Measurements from ENCODE around the gene TMEM35A. TPM values are rescaled to one million over a fixed set of nuclear protein-coding genes. Genes with fewer than 3 reads are reported as not detected.
A peak's percentile ranks its signal among the peaks of the same experiment; 100 is the strongest.

TMEM35A gene
- total RNA-seq, 1 donor from 2014 or later = 0.89 TPM

DNA sequence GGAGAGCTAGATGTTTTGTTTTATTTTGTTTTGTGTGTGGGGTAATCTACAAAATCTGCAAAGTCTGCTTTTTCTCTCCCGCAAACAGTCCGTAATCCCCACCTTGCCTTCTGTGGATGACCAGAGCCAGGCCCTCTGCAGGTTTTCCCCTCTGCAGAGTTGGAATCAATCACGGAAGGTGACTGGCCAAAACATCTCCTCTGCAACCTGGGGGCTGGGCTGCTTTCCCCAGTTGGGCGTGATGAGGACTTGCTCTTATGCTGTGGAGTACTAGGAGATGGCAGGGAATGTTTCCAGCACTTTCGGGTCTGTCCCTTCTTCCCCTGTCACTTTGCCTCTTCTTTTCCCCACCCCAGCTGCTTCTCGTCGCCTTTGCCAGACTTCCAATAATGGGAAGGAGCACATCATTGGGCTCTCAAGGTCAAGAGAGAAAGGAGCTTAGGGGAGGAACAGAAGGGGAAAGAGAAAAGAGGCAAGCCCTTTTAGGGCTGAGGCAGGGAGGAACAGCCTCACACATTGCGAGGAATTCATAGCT lies 1.1 kb downstream of the TMEM35A start:
- no peaks in the 10 kb centered on the region for H3K4me1 Mint-ChIP-seq (ENCODE audit: low read depth, unreplicated experiment)
- Histone ChIP-seq H3K27me3 (ENCODE audit: insufficient read depth, low read length) (no peaks in the 10 kb centered on the region), H3K4me1 (ENCODE audit: insufficient read depth, low read length) (peaks cover 3% of the 10 kb centered on the region), H3K36me3 (ENCODE audit: insufficient read depth, low read length) (no peaks in the 10 kb centered on the region), H3K4me3 (ENCODE audit: insufficient read depth, low read depth, low read length) (peak overlapping the region; percentile 69), H3K9ac (ENCODE audit: low read length) (peak overlapping the region; percentile 60), H3K4me2 (ENCODE audit: low read length) (peak overlapping the region; percentile 91), H3K9me3 (ENCODE audit: insufficient read depth, low read depth, low read length) (no peaks in the 10 kb centered on the region), H3K79me2 (ENCODE audit: insufficient read depth, low read length) (no peaks in the 10 kb centered on the region), H2AFZ (ENCODE audit: low read depth, low read length) (no peak overlapping the region), H4K20me1 (ENCODE audit: insufficient read depth, low read length) (no peaks in the 10 kb centered on the region), H3K27ac (ENCODE audit: low read depth, low read length) (no peak overlapping the region)
- peak overlapping the region; percentile 60 for H3K4me3 Mint-ChIP-seq (ENCODE audit: unreplicated experiment)
- H3K27me3 Mint-ChIP-seq (ENCODE audit: low read depth, unreplicated experiment) = peaks cover 3% of the 10 kb centered on the region
- DNase-seq (ENCODE audit: low read depth) = no peak
- no peak for FAIRE-seq
- TF ChIP-seq, protein P1, sequence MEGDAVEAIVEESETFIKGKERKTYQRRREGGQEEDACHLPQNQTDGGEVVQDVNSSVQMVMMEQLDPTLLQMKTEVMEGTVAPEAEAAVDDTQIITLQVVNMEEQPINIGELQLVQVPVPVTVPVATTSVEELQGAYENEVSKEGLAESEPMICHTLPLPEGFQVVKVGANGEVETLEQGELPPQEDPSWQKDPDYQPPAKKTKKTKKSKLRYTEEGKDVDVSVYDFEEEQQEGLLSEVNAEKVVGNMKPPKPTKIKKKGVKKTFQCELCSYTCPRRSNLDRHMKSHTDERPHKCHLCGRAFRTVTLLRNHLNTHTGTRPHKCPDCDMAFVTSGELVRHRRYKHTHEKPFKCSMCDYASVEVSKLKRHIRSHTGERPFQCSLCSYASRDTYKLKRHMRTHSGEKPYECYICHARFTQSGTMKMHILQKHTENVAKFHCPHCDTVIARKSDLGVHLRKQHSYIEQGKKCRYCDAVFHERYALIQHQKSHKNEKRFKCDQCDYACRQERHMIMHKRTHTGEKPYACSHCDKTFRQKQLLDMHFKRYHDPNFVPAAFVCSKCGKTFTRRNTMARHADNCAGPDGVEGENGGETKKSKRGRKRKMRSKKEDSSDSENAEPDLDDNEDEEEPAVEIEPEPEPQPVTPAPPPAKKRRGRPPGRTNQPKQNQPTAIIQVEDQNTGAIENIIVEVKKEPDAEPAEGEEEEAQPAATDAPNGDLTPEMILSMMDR (IDR thresholded peaks at IDR 0.05; ENCODE audit: insufficient read depth, low read depth, low read length) = no peak
- no peak for TF ChIP-seq EZH2 (IDR thresholded peaks at IDR 0.05; ENCODE audit: insufficient read depth, low read length)
- no peak overlapping the region for H3K27ac Mint-ChIP-seq (ENCODE audit: unreplicated experiment)
- H3K9me3 Mint-ChIP-seq (ENCODE audit: unreplicated experiment) = no peaks in the 10 kb centered on the region
- no peaks in the 10 kb centered on the region for H3K36me3 Mint-ChIP-seq (ENCODE audit: low read depth, unreplicated experiment)

DNA sequence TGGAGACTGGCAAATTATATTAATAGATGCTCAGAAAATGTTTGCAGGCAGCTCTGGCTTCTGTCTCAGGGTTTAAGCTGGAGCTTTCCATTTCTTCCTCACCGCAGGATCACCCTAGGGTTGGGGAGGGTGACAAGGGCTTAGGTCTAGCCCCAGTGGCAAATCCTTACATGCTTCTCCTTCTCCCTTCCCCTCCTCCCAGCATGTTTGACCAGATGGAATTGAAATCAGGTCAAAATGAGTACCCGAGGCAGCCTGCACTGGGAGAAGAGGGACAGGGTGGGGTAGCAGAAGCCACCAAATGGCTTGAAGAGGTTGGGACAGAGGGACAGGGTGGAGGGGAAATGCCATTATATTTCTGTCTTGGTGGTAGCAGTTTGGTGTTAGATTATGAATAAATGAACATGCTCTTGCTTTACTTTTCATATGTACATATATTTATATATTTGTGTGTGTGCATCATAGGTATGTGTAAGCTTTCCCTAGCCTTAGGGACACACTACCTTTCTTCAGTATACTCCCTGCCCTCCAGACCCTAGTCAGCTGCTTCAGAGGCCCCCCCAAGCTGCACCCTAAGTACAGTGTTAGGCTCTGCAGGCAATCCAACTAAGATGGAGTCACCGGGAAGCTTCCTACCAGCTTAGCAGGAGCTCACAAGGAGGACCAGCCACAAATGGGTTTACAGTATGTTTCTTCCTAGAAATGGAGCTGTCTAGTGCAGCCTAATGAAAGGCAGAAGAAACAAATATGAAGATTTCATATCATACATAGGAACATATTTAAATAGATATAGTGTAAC lies 1.8 kb downstream of the TMEM35A start:
- DNase-seq (ENCODE audit: low read depth) (no peak), FAIRE-seq (peak; percentile 41)
- no peaks in the 10 kb centered on the region for H3K9me3 ChIP-seq (ENCODE audit: insufficient read depth, low read depth, low read length)
- H3K27ac ChIP-seq (ENCODE audit: low read depth, low read length) = no peak overlapping the region
- H3K9me3 Mint-ChIP-seq (ENCODE audit: unreplicated experiment) = no peaks in the 10 kb centered on the region
- no peak overlapping the region for H3K27ac Mint-ChIP-seq (ENCODE audit: unreplicated experiment)
- H3K79me2 ChIP-seq (ENCODE audit: insufficient read depth, low read length) = no peaks in the 10 kb centered on the region
- H3K4me1 ChIP-seq (ENCODE audit: insufficient read depth, low read length) = peaks cover 3% of the 10 kb centered on the region
- no peaks in the 10 kb centered on the region for H3K36me3 ChIP-seq (ENCODE audit: insufficient read depth, low read length)
- H3K27me3 ChIP-seq (ENCODE audit: insufficient read depth, low read length) = no peaks in the 10 kb centered on the region
- TF ChIP-seq, protein P1 (IDR thresholded peaks at IDR 0.05; ENCODE audit: insufficient read depth, low read depth, low read length) = no peak
- no peak for TF ChIP-seq EZH2 (IDR thresholded peaks at IDR 0.05; ENCODE audit: insufficient read depth, low read length)
- peaks cover 3% of the 10 kb centered on the region for H3K27me3 Mint-ChIP-seq (ENCODE audit: low read depth, unreplicated experiment)
- peak overlapping the region; percentile 91 for H3K4me2 ChIP-seq (ENCODE audit: low read length)
- no peaks in the 10 kb centered on the region for H4K20me1 ChIP-seq (ENCODE audit: insufficient read depth, low read length)
- no peak overlapping the region for H2AFZ ChIP-seq (ENCODE audit: low read depth, low read length)
- H3K4me1 Mint-ChIP-seq (ENCODE audit: low read depth, unreplicated experiment) = no peaks in the 10 kb centered on the region
- no peaks in the 10 kb centered on the region for H3K36me3 Mint-ChIP-seq (ENCODE audit: low read depth, unreplicated experiment)
- no peak overlapping the region for H3K4me3 Mint-ChIP-seq (ENCODE audit: unreplicated experiment)
- H3K9ac ChIP-seq (ENCODE audit: low read length) = no peak overlapping the region
- peak overlapping the region; percentile 69 for H3K4me3 ChIP-seq (ENCODE audit: insufficient read depth, low read depth, low read length)

DNA sequence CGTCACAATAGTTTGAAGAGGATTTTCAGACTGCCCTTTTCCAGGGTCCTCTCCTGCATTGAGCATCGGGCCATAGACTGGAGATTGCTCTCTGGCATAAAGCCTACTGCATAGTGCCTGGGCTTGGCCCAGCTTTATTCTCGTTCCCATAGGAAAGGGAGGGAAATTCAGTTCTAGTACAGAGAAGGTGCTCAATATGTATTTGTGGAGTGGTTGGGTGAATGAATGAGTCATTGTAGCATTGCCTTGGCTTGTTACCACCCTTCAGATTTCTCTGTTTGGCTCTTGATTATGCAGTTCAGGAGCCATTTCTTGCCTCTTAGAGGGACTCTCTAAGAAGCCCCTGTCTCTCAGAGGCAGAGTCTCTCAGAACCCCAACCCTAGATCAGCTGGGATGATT lies 2.6 kb downstream of the TMEM35A start:
- H3K4me3 Mint-ChIP-seq (ENCODE audit: unreplicated experiment) = no peak overlapping the region
- DNase-seq (ENCODE audit: low read depth) (no peak), FAIRE-seq (no peak)
- Histone ChIP-seq H3K4me3 (ENCODE audit: insufficient read depth, low read depth, low read length) (no peak overlapping the region), H2AFZ (ENCODE audit: low read depth, low read length) (no peak overlapping the region), H3K9ac (ENCODE audit: low read length) (no peak overlapping the region), H3K4me1 (ENCODE audit: insufficient read depth, low read length) (peaks cover 3% of the 10 kb centered on the region), H3K27ac (ENCODE audit: low read depth, low read length) (no peak overlapping the region), H3K4me2 (ENCODE audit: low read length) (no peak overlapping the region), H4K20me1 (ENCODE audit: insufficient read depth, low read length) (no peaks in the 10 kb centered on the region), H3K79me2 (ENCODE audit: insufficient read depth, low read length) (no peaks in the 10 kb centered on the region), H3K36me3 (ENCODE audit: insufficient read depth, low read length) (no peaks in the 10 kb centered on the region), H3K27me3 (ENCODE audit: insufficient read depth, low read length) (no peaks in the 10 kb centered on the region), H3K9me3 (ENCODE audit: insufficient read depth, low read depth, low read length) (no peaks in the 10 kb centered on the region)
- TF ChIP-seq EZH2 (IDR thresholded peaks at IDR 0.05; ENCODE audit: insufficient read depth, low read length) = no peak
- TF ChIP-seq, protein P1 (IDR thresholded peaks at IDR 0.05; ENCODE audit: insufficient read depth, low read depth, low read length) = no peak
- peaks cover 3% of the 10 kb centered on the region for H3K27me3 Mint-ChIP-seq (ENCODE audit: low read depth, unreplicated experiment)
- H3K9me3 Mint-ChIP-seq (ENCODE audit: unreplicated experiment) = no peaks in the 10 kb centered on the region
- H3K36me3 Mint-ChIP-seq (ENCODE audit: low read depth, unreplicated experiment) = no peaks in the 10 kb centered on the region
- H3K4me1 Mint-ChIP-seq (ENCODE audit: low read depth, unreplicated experiment) = no peaks in the 10 kb centered on the region
- H3K27ac Mint-ChIP-seq (ENCODE audit: unreplicated experiment) = no peak overlapping the region

Data from astrocyte (in vitro differentiated cells and primary cell).